ENCODE measurements around the gene CAMSAP3.

DNA sequence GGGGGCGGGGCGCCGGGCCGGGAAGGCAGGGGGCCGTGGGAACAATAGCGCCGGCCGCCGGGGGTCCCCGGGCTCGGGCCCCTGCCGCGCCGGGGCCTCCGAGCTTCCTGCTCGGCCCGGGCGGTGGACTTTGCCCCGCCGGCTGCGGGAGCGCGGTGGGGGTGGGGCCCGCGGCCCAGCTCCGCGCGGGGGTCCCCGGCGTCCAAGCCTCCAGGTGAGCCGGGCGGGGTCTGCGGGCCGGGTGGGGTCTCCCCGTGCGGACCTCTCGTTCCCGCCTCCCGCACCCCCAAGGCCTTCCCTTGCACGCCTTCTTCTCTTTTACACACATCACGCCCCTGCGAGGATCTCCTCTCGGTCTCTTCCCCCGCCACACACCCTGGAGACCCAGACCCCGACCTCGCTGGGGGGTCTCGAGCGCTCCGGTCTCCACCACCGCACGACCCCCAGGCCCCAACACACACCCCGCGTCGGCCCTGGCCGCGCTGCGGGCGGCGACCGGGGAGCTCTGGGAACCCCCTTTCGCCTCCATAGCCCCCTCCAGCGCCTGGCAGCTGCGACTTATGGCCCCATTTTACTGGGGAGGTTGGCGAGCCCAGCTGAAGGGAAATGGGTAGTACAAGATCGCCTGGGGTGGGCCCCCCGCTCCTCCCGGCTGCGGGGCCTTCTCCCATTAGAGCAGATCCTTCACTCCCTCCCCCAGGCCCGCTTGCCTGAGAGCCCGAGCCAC is 711 bp downstream of the CAMSAP3 start:
- TF ChIP-seq, protein P1, sequence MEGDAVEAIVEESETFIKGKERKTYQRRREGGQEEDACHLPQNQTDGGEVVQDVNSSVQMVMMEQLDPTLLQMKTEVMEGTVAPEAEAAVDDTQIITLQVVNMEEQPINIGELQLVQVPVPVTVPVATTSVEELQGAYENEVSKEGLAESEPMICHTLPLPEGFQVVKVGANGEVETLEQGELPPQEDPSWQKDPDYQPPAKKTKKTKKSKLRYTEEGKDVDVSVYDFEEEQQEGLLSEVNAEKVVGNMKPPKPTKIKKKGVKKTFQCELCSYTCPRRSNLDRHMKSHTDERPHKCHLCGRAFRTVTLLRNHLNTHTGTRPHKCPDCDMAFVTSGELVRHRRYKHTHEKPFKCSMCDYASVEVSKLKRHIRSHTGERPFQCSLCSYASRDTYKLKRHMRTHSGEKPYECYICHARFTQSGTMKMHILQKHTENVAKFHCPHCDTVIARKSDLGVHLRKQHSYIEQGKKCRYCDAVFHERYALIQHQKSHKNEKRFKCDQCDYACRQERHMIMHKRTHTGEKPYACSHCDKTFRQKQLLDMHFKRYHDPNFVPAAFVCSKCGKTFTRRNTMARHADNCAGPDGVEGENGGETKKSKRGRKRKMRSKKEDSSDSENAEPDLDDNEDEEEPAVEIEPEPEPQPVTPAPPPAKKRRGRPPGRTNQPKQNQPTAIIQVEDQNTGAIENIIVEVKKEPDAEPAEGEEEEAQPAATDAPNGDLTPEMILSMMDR (IDR thresholded peaks at IDR 0.05 in 4 of 5, conservative IDR thresholded peaks at IDR 0.05 in 1 of 5), result no peak
- TF ChIP-seq POLR2A (IDR thresholded peaks at IDR 0.05), result no peak

Data from gastrocnemius medialis (tissue), 4 donors.